ENCODE measurements around the gene MPV17. TPM values are rescaled to one million over a fixed set of nuclear protein-coding genes. Genes with fewer than 3 reads are reported as not detected.
A peak's percentile ranks its signal among the peaks of the same experiment; 100 is the strongest.
"Not testable (repeated sequence)": the region's sequence is repeated elsewhere in the genome, so short reads cannot be mapped to it uniquely, and the experiment has no call there.

Gene MPV17
- total and polyA plus RNA-seq, 8 donors, result 24.8 to 71.8 (median 35.1) TPM

GRCh38 chr2:27354597-27354927 is 31.7 kb upstream of the MPV17 start:
- intact Hi-C loops (cut with DNase I), result no loop called here
- Histone ChIP-seq H3K4me3 (no peak overlapping the region), H3K27me3 (no peaks in the 10 kb centered on the region), H3K9me3 (no peaks in the 10 kb centered on the region), H3K4me1 (peaks cover 4 to 29% (median 23%) of the 10 kb centered on the region in 3 donors), H3K27ac (no peak overlapping the region), H3K36me3 (no peaks in the 10 kb centered on the region)
- TF ChIP-seq CTCF (IDR thresholded peaks at IDR 0.05), result no peak
- FAIRE-seq (no peak), ATAC-seq (no peak), DNase-seq (no peak)
- WGBS, 2 donors, result 84 to 91% methylated on average over 7 of the region's 7 CpGs

- no peak for ATAC-seq
- no peak overlapping the region for H3K27ac ChIP-seq
- no peaks in the 10 kb centered on the region for H3K36me3 ChIP-seq
- no peak for TF ChIP-seq CTCF (IDR thresholded peaks at IDR 0.05)
- H3K9me3 ChIP-seq, result no peaks in the 10 kb centered on the region
- H3K27me3 ChIP-seq, result no peaks in the 10 kb centered on the region
- peaks cover 4 to 29% (median 23%) of the 10 kb centered on the region in 3 donors for H3K4me1 ChIP-seq
- no peak for FAIRE-seq
- H3K4me3 ChIP-seq, result no peak overlapping the region
- intact Hi-C loops (cut with DNase I), result no loop called here
- DNase-seq, result no peak
- 62 to 64% methylated on average over 7 of the region's 7 CpGs for WGBS, 2 donors
Observed at GRCh38 chr2:27353762-27354596, 31.1 kb upstream of the MPV17 start.

GRCh38 chr2:27353386-27353761 is 30.5 kb upstream of the MPV17 start:
- ATAC-seq; H3K27me3 ChIP-seq; FAIRE-seq; H3K36me3 ChIP-seq; DNase-seq; H3K9me3 ChIP-seq; H3K4me3 ChIP-seq; intact Hi-C loops (cut with DNase I); H3K27ac ChIP-seq: not testable (repeated sequence)
- H3K4me1 ChIP-seq, result peaks cover 4 to 28% (median 23%) of the 10 kb centered on the region in 3 donors
- 96 to 97% methylated on average over 5 of the region's 5 CpGs for WGBS, 2 donors

GRCh38 chr2:27351802-27352598 is 29.1 kb upstream of the MPV17 start:
- ATAC-seq (no peak), FAIRE-seq (no peak), DNase-seq (no peak)
- Histone ChIP-seq H3K4me1 (peaks cover 0 to 18% (median 13%) of the 10 kb centered on the region in 3 donors), H3K36me3 (no peaks in the 10 kb centered on the region), H3K4me3 (no peak overlapping the region), H3K27ac (no peak overlapping the region), H3K9me3 (no peaks in the 10 kb centered on the region), H3K27me3 (no peaks in the 10 kb centered on the region)
- intact Hi-C loops (cut with DNase I), result no loop called here
- WGBS, 2 donors, result 86 to 88% methylated on average over 6 of the region's 6 CpGs
- TF ChIP-seq CTCF (IDR thresholded peaks at IDR 0.05), result no peak

- 45 to 48% methylated on average over 7 of the region's 7 CpGs for WGBS, 2 donors
- TF ChIP-seq CTCF (IDR thresholded peaks at IDR 0.05), result no peak
- FAIRE-seq (no peak), ATAC-seq (peak in 3 of 4 donors; percentile 23 to 59 (median 53)), DNase-seq (no peak)
- Histone ChIP-seq H3K27me3 (no peaks in the 10 kb centered on the region), H3K27ac (no peak overlapping the region), H3K9me3 (no peaks in the 10 kb centered on the region), H3K4me3 (no peak overlapping the region), H3K4me1 (peaks cover 0 to 12% (median 11%) of the 10 kb centered on the region in 3 donors), H3K36me3 (no peaks in the 10 kb centered on the region)
- intact Hi-C loops (cut with DNase I), result no loop called here
Observed at GRCh38 chr2:27350106-27350693, 27.3 kb upstream of the MPV17 start.

All from pancreas (tissue), 10 donors.